OCI-LY3 (cell line): Measurements from ENCODE around the gene ANKRD45.
"Not testable (repeated sequence)": the region's sequence is repeated elsewhere in the genome, so short reads cannot be mapped to it uniquely, and the experiment has no call there.

Experiments used
- H2AFZ ChIP-seq: fragments of 200-600, 300-600 bp; shearing (Covaris generic); 2 replicates; pipeline ENCODE4 v1.6.0; 2014; ENCODE audit warnings: antibody characterized with exemption, low read depth, low read length
- H3K27ac ChIP-seq: fragments of 200-600, 300-600 bp; sonication (generic); 2 replicates; pipeline ENCODE4 v1.5.1; 2014; ENCODE audit warnings: mild to moderate bottlenecking, low read length, moderate library complexity, mixed read lengths
- H3K27me3 ChIP-seq: fragments of 200-600, 300-600 bp; sonication (generic); 2 replicates; pipeline ENCODE4 v1.6.1; 2014; ENCODE audit warnings: low read depth, low read length, mixed read lengths
- H3K36me3 ChIP-seq: fragments of 200-600, 300-600 bp; sonication (generic); replicated peaks from 2 replicates; pipeline ENCODE3; 2014; ENCODE audit warnings: low read depth, low read length, mixed read lengths
- H3K4me1 ChIP-seq: fragments of 300-600, 200-600 bp; sonication (generic); 2 replicates; pipeline ENCODE4 v1.6.1; 2014; ENCODE audit warnings: low read length, mixed read lengths
- H3K4me2 ChIP-seq: fragments of 200-600, 300-600 bp; sonication (generic); 2 replicates; pipeline ENCODE4 v1.6.1; 2014; ENCODE audit warnings: low read length, mixed read lengths
- H3K4me3 ChIP-seq: fragments of 300-600, 200-600 bp; sonication (generic); 2 replicates; pipeline ENCODE4 v1.5.1; 2014; ENCODE audit warnings: antibody characterized with exemption, mild to moderate bottlenecking, low read length, moderate library complexity
- H3K79me2 ChIP-seq: fragments of 300-600, 200-600 bp; shearing (Covaris generic); 2 replicates; pipeline ENCODE4 v1.6.1; 2014; ENCODE audit warnings: mild to moderate bottlenecking, low read length, mixed read lengths
- H3K9ac ChIP-seq: fragments of 300-600, 200-600 bp; shearing (Covaris generic); 2 replicates; pipeline ENCODE4 v1.6.0; 2014; ENCODE audit warnings: mild to moderate bottlenecking, low read length, moderate library complexity
- H3K9me3 ChIP-seq: fragments of 200-600, 300-600 bp; shearing (Covaris generic); 2 replicates; pipeline ENCODE4 v1.6.1; 2014; ENCODE audit warnings: low read length, mixed read lengths; ENCODE audit not compliant: insufficient read depth
- H4K20me1 ChIP-seq: fragments of 200-600, 300-600 bp; sonication (generic); 2 replicates; pipeline ENCODE4 v1.6.1; 2016; ENCODE audit warnings: low read length, mixed read lengths; ENCODE audit not compliant: insufficient read depth
- EZH2phosphoT487 ChIP-seq: fragments of 200-600 bp; shearing (Covaris generic); IDR thresholded peaks from 2 replicates; pipeline ENCODE4 v1.6.1; 2018; ENCODE audit warnings: antibody characterized with exemption, mixed run types, low read depth
- TF ChIP-seq, protein P1 (sequence below): fragments of 200-600, 300-600 bp; sonication (generic); IDR thresholded peaks from 2 replicates; pipeline ENCODE4 v1.5.1; 2014; ENCODE audit warnings: antibody characterized with exemption, low read length, low read depth

ANKRD45 gene

GRCh38 chr1:173638043-173639021, 31.3 kb downstream of the ANKRD45 start:
- H3K4me1 ChIP-seq: no peaks in the 10 kb centered on the region
- TF ChIP-seq, protein P1, sequence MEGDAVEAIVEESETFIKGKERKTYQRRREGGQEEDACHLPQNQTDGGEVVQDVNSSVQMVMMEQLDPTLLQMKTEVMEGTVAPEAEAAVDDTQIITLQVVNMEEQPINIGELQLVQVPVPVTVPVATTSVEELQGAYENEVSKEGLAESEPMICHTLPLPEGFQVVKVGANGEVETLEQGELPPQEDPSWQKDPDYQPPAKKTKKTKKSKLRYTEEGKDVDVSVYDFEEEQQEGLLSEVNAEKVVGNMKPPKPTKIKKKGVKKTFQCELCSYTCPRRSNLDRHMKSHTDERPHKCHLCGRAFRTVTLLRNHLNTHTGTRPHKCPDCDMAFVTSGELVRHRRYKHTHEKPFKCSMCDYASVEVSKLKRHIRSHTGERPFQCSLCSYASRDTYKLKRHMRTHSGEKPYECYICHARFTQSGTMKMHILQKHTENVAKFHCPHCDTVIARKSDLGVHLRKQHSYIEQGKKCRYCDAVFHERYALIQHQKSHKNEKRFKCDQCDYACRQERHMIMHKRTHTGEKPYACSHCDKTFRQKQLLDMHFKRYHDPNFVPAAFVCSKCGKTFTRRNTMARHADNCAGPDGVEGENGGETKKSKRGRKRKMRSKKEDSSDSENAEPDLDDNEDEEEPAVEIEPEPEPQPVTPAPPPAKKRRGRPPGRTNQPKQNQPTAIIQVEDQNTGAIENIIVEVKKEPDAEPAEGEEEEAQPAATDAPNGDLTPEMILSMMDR: no peak
- no peak for TF ChIP-seq EZH2phosphoT487
- no peak overlapping the region for H3K9ac ChIP-seq
- no peak overlapping the region for H2AFZ ChIP-seq
- no peak overlapping the region for H3K4me3 ChIP-seq
- H3K36me3 ChIP-seq: peaks cover 3% of the 10 kb centered on the region
- no peaks in the 10 kb centered on the region for H3K79me2 ChIP-seq
- no peak overlapping the region for H3K4me2 ChIP-seq
- H3K27me3 ChIP-seq: no peaks in the 10 kb centered on the region
- H3K9me3 ChIP-seq: no peaks in the 10 kb centered on the region
- no peaks in the 10 kb centered on the region for H4K20me1 ChIP-seq
- no peak overlapping the region for H3K27ac ChIP-seq

DNA sequence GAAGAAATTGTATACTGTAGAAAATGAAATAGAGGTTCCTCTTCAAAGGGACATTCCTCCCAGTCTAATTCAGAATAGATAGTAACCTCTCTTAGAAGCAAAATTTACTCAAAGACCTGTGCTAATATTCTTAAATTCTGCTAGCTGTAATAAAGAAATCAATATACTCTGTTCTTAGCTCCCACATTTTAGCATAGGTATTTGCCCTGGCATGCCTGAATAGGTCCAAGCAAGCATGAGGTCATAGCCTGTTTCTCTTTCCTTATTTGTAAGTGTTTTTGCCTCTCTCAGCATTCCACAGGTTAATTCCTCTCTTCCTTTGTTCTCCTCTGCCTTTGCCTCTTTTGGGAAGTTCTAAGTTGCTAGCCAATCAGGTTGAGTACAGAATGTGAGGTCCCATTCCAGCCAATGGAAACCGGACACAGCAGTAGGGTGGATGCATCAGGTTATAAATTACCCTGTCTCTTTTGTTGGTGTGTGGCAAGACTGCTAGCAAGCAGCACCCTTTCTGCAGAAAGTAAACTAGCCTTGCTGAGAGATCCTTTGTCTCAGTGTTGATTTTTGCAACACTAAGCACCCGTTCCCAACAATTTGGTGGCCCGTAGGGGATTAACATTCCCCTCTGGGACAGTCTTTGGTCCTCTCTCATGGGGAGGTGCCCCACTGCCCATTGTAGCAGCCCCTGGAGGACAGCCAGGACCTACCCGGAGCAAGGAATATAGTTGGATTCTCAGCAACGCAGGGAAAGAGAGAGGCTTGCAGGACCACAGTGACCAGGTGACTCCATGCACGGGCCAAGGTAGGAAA, 32.2 kb downstream of the ANKRD45 start:
- H3K4me1 ChIP-seq, H3K4me3 ChIP-seq, H3K9me3 ChIP-seq, H2AFZ ChIP-seq, H3K36me3 ChIP-seq, H3K27me3 ChIP-seq, H3K9ac ChIP-seq, H3K27ac ChIP-seq, H3K79me2 ChIP-seq, H3K4me2 ChIP-seq, H4K20me1 ChIP-seq: not testable (repeated sequence)

- Histone ChIP-seq H3K4me1 (no peaks in the 10 kb centered on the region), H3K4me2 (no peak within 1 kb of the TSS), H3K9me3 (no peaks in the 10 kb centered on the region), H3K27me3 (no peaks in the 10 kb centered on the region), H3K4me3 (no peak within 1 kb of the TSS), H3K27ac (no peak within 1 kb of the TSS), H3K79me2 (no peaks in the 10 kb centered on the region), H4K20me1 (no peaks in the 10 kb centered on the region), H3K9ac (no peak within 1 kb of the TSS), H2AFZ (no peak within 1 kb of the TSS), H3K36me3 (peaks cover 3% of the 10 kb centered on the region)
- no peak for TF ChIP-seq EZH2phosphoT487
- TF ChIP-seq, protein P1: no peak
Observed at GRCh38 chr1:173635116-173635515, 34.5 kb downstream of the ANKRD45 start, which contains the start of gene TEX50. TSS of gene TEX50 (plus strand) at chr1:173635338. CDS start at chr1:173635522, 184 bp downstream.

DNA sequence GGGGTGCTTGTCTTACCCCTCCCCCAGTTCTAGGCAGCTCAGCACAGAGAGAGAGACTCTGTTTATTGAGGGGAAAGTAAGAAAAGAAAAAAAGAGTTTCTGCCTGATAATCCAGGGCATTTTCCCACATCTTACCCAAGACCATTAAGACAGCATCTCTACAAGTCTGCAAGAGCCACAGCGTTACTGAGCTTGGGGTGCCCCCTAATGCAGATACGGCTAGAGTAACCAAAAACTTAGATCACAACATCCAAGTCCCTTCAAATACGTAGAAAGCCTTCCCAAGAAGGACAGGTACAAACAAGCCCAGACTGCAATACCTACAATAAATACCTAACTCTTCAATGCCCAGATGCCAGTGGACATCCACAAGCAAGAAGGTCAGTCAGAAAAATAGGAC, 40.8 kb downstream of the ANKRD45 start:
- H2AFZ ChIP-seq: no peak overlapping the region

More for the DNA sequence above, 40.8 kb downstream of the ANKRD45 start:
- Histone ChIP-seq H3K79me2 (no peaks in the 10 kb centered on the region), H3K9ac (no peak overlapping the region), H4K20me1 (no peaks in the 10 kb centered on the region), H3K4me1 (no peaks in the 10 kb centered on the region), H3K4me2 (no peak overlapping the region), H3K9me3 (no peaks in the 10 kb centered on the region), H3K27ac (no peak overlapping the region), H3K27me3 (no peaks in the 10 kb centered on the region), H3K4me3 (no peak overlapping the region), H3K36me3 (no peaks in the 10 kb centered on the region)
- no peak for TF ChIP-seq EZH2phosphoT487
- TF ChIP-seq, protein P1: peak; percentile 48
